Hematopoietic multipotent progenitor cell (in vitro differentiated cells): Measurements from ENCODE around the gene PPP2R5E. TPM values are rescaled to one million over a fixed set of nuclear protein-coding genes. Genes with fewer than 3 reads are reported as not detected.
"Not testable (repeated sequence)": the region's sequence is repeated elsewhere in the genome, so short reads cannot be mapped to it uniquely, and the experiment has no call there.

Experiments used
- DNase-seq, 3 donors: peaks; one replicate each; pipeline ENCODE4 v3.0.0-alpha.2; 2011 to 2015; ENCODE audit warnings: low read depth in 2 of 3, low spot score in 2 of 3
- total RNA-seq: library from RNA; depleted of rRNA; stranded (reverse); fragments of >200 nt; gene quantifications from one replicate; pipeline ENCODE4 v1.2.3, GENCODE V29; 2012

PPP2R5E gene
- 6.7 TPM for total RNA-seq

- DNase-seq, result peak; percentile 92 to 99 (median 99)
Measured at GRCh38 chr14:63543000-63543825, at the start of gene PPP2R5E. Gene PPP2R5E (minus strand): TSS chr14:63543377. CDS start chr14:63539685, 3,692 bp downstream.

DNA sequence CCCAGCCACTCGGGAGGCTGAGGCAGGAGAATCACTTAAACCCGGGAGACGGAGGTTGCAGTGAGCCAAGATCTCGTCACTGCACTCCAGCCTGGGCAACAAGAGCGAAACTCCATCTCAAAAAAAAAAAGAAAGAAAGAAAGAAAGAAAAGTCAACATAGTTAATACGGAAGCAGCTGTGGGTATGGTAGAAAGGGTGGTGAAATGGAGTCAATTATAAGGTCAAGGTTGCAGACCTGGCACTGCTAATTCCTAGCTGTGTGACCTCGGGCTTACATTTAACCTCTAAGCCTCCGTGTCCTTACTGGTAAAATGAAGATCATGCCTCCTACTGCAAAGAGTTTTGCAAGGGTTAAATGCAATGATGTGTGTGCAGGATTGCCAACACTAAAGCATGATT lies 39.9 kb upstream of the PPP2R5E start:
- not testable (repeated sequence) for DNase-seq

DNA sequence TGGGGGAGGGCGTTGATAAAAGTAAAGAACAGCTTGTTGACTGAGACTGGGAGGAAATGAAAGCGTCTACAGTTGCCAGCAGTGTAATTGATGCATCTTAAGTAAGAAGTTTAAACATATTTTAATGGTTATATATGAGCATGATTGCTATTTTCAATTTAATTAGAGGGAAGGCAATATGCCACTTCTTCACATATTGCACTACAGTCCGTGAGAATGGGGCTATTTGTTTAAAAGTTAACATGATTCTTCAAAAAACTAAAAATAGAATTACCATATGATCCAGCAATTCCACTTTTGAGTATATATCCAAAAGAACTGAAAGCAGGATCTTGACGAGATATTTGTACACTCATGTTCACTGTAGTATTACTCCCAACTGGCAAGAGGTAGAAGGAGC lies 38.3 kb upstream of the PPP2R5E start:
- no peak for DNase-seq

GRCh38 chr14:63578300-63578699 lies 35.1 kb upstream of the PPP2R5E start:
- DNase-seq, result no peak

DNA sequence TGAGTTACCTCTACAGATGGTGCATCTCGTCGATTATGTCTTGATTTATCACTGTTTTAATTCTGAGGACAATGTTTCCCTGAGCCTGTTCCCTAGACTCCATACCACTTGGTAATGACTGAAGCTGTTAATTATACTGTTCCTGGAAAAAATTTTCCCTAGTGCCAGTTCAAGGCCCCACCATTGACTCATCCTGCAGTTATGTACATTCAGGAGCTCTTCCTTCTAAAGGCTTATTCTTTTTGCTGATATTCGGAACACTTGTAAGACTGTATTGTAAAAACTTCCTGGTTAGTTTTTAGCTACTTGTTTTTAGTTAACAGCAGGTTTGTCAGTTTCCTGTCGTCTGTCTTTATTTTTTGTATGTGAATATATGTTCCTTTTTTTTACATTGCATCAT lies 30.4 kb upstream of the PPP2R5E start:
- no peak for DNase-seq

- no peak for DNase-seq
Measured at GRCh38 chr14:63565448-63565847, 22.3 kb upstream of the PPP2R5E start.

- no peak for DNase-seq
Measured at GRCh38 chr14:63564318-63564717, 21.1 kb upstream of the PPP2R5E start.

- DNase-seq, result no peak
Measured at GRCh38 chr14:63563370-63564026, 20.3 kb upstream of the PPP2R5E start.

DNA sequence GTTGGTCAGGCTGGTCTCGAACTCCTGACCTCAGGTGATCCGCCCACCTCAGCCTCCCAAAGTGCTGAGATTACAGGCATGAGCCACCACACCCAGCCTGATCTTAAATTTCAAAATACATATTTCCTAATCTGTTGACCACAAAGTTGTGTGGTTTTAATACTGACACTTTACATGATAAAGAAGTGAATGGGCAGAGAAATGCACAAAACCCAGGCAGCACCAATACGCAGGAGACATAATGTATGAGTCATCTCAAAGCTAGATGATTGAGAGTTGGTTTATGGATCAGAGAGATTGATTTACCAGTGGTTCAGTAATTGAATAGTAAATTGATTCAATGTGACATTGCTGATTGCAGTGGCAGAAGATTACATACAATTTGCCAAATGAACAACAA lies 19.2 kb upstream of the PPP2R5E start:
- no peak for DNase-seq

DNA sequence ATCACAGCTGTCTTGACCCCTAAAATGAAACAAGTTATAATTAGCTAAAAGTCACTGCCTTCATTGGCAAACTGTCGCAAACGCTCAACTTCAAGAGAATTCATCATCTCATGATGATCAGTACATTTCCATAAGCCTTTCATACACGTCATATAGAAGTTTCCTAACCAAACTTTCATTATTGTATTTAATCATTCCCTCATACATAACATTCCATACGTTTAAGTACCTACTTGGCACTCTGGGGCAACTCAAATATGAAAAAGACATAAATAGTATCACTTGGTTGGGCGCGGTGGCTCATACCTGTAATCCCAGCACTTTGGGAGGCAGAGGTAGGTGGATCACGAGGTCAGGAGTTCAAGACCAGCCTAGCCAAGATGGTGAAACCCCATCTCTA lies 12.4 kb upstream of the PPP2R5E start:
- no peak for DNase-seq

DNA sequence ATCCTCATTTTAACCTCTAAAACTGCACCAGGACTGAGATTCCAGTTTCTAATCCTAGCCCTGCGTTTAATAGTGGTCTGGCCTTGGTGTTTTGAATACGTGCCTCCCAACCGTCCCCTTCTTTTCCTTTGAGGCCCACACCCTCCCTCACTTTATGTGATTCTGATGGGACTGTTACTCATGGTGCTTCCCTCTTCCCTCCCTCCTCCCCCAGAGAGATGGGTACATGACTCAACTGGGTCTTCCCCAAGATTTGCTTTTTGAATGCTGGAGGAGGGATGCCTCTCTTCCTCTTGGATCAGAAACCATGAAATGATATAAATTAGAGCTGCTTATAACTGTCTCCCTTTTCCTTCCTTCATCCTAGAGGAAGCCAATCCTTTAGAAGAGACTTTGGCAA lies 8.2 kb upstream of the PPP2R5E start:
- DNase-seq, result no peak

- DNase-seq, result no peak
Measured at GRCh38 chr14:63547798-63548335, 4.7 kb upstream of the PPP2R5E start.

DNA sequence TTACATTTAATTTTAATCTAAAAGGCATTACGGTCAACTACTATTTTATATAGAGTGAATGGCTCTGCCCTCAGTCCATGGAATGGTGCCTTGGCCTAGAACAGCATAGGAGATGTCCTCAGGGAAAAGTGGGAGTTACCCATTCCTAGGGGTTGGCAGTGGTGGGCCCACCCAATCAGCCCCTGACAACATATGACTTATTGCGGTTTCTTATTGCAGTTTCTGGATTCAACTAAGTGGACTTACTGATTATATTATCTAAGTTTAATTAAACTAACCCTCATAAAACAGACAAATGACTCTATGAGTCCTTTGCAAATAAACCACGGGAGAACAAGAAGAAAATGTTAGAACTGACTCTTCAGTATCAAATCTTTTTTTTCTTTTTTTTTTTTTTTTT lies 2.3 kb upstream of the PPP2R5E start:
- no peak for DNase-seq

GRCh38 chr14:63544591-63545299 lies 1.6 kb upstream of the PPP2R5E start:
- peak in 1 of 3 donors; percentile 9 for DNase-seq

DNA sequence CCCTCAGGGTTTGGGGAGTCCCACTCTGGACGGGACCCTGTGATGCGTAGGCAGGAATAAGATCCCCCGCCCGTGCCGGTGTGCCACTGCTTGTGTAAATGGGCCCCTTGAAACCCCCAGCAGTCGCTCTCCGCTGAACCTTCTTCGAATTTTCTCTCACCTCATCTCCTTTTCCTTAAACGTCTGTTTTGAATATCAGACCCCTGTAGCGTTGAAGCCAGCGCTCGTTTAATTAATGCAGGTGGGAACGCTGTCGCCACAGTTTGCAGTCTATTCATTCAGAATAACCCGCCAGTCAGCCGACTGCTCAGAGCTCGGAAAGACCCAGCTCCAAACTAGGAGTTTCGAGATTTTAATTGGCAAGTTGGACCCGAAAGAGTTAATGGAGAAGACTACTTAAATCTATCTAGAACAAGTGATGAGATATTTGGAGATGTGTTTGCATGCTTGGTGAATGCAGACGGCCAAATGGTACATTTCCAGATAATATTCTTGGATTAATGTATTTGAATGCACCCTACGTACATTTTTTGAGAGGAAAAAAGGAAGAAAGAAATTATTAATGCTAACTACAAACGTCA lies 739 bp upstream of the PPP2R5E start:
- no peak for DNase-seq

DNA sequence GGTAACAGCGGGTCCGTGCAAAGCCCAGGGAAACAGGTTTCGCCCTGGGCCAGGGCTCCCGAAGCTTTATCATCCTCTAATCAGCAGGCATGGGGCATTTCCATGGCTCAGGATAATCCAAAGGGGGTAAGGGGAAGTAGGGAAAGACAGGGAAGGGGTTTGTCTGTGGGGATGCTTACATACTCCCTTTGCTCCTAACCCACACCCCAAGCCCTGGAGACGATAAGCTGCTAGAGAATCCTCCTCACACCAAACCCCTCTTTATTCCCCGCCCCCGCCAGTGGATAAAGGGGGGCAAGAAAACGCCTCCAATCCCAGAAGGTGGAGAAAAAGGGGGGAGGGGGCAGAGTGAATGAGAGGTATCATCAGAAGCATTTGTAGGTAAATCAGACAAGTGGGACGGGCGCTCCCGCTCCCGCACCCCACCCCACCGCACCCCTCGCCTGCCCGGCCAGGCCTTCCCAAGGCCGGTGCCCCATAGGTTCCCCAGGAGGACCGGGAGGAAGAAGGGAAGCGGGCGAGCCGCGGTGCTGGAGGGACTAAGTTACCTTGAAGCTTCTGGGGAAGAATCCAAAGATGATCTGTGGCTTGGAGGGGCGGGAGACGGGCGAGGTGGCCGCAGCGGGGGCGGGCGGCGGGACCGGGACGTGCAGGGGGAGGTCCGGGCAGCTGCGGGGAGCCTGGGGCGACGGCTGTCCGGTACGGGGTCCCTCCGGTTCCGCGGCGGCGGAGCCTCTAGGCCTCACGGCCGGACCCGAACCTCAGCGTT lies 762 bp downstream of the PPP2R5E start:
- peak in 2 of 3 donors; percentile 9 to 15 for DNase-seq

- no peak for DNase-seq
Measured at GRCh38 chr14:63535918-63536317, 7.3 kb downstream of the PPP2R5E start.

GRCh38 chr14:63533474-63533873 lies 9.7 kb downstream of the PPP2R5E start:
- DNase-seq, result no peak

DNA sequence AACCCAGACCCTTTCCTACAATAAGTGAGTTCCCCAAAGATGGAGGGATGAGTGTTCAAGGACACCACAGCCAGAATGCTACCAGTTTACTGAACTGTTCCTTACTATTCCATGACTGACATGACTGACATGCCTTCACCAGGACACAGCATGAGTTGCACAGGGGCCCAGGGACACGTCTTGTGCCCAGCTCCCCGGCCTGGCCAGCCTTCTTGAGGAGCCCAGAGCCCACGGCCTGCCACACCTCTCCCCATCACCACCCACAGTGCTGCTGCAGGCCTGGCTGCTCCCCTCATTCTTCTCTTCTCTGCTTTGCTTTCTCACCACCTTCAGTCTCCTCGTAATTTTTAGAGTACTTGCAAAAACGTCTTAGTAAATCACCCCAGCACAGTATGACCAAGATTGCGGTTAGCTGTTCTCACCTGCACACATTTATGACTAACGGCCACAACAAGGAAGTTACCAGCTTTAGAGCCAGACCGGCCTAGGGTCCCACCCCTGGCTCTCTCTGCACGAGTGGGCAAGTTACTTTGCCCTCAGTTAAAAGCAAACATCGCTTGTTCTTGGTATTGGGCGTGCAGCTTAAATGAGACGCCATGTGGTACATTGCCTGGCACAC lies 18.5 kb downstream of the PPP2R5E start:
- DNase-seq, result no peak
